SK-N-MC (cell line): Measurements from ENCODE around the gene MOB3A.

Source experiments
- EZH2 ChIP-seq: fragments of 200-600 bp; sonication (generic); IDR thresholded peaks from one replicate; pipeline ENCODE4 v1.6.1; 2017; ENCODE audit warnings: antibody characterized with exemption
- POLR2AphosphoS5 ChIP-seq: IDR thresholded peaks from 2 replicates; pipeline ENCODE4 v1.6.1; 2012; ENCODE audit warnings: mild to moderate bottlenecking, low read depth, low read length, borderline replicate concordance

DNA sequence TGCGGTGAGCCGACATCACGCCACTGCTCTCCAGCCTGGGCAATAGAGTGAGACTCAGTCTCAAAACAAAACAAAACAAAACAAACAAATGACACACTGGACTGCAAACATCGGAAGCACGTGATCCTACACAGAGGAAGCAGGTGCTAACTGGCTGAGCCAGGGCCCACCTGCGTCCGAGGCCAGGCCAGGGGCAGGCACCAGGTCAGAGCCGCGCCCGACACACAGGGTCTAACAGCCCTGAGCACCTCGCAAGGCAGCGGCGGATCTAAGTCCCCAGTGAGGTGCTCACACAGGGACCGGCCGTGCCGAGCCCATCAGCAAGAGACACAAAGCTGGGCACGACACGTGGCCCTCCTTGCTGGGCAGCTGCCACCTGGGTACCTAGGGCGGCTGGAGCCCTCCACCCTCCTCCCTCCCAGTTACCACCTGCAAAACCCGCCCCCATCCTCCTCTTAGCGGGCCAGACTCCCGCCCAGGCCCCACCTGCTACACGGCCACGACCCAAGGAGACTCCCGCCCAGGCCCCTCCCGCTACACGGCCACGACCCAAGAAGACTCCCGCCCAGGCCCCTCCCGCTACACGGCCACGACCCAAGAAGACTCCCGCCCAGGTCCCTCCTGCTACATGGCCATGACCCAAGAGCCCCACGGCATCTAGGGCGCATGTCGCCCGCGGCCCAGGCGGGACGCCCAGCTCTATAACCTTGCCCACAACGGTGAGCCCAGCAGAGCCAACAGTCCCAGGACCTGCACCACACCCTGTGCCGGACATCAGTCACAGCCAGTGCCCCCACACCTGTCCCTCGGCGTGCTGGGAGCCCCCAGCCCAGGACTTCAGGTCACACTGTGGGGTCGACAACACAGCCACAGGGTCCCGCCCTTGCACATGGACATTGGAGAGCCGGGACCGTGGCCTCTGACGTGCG, 39.6 kb upstream of the MOB3A start:
- TF ChIP-seq POLR2AphosphoS5 (no peak), EZH2 (no peak)
